Chondrocyte (in vitro differentiated cells): ENCODE results near the gene FKBP8. TPM values are rescaled to one million over a fixed set of nuclear protein-coding genes. Genes with fewer than 3 reads are reported as not detected.
A peak's percentile ranks its signal among the peaks of the same experiment; 100 is the strongest.
"Not testable (repeated sequence)": the region's sequence is repeated elsewhere in the genome, so short reads cannot be mapped to it uniquely, and the experiment has no call there.

Source experiments
- DNase-seq: peaks from one replicate; pipeline ENCODE4 v3.0.0; 2021; ENCODE audit warnings: mixed read lengths, low spot score
- H3K27ac Mint-ChIP-seq: one replicate; pipeline ENCODE4 v1.8.0; 2021; ENCODE audit warnings: mild to moderate bottlenecking, moderate library complexity, mixed read lengths; ENCODE audit not compliant: unreplicated experiment
- H3K27me3 Mint-ChIP-seq: 2 replicates; pipeline ENCODE4 v1.8.0; 2021; ENCODE audit warnings: low read depth, mixed read lengths
- H3K36me3 Mint-ChIP-seq: 2 replicates; pipeline ENCODE4 v1.8.0; 2021; ENCODE audit warnings: low read depth, mixed read lengths
- H3K4me1 Mint-ChIP-seq: 2 replicates; pipeline ENCODE4 v1.8.0; 2021; ENCODE audit warnings: low read depth, mild to moderate bottlenecking, mixed read lengths
- H3K4me3 Mint-ChIP-seq: one replicate; pipeline ENCODE4 v1.8.0; 2021; ENCODE audit warnings: mild to moderate bottlenecking, moderate library complexity, mixed read lengths; ENCODE audit not compliant: unreplicated experiment
- H3K9me3 Mint-ChIP-seq: 2 replicates; pipeline ENCODE4 v1.8.0; 2021; ENCODE audit warnings: low read depth, mixed read lengths
- CTCF ChIP-seq: fragments of 200-600 bp; sonication (generic); IDR thresholded peaks from 2 replicates; pipeline ENCODE4 v1.5.0; 2021; ENCODE audit warnings: antibody characterized with exemption, mild to moderate bottlenecking, moderate library complexity
- total RNA-seq: library from RNA; stranded (reverse); gene quantifications from 3 replicates; pipeline ENCODE4 v1.2.1, GENCODE V29; 2021

FKBP8 gene
- total RNA-seq, 1 donor from 2014 or later = 190 TPM

- no peaks in the 10 kb centered on the region for H3K27me3 Mint-ChIP-seq
Observed at GRCh38 chr19:18541258-18541991, 1.9 kb downstream of the FKBP8 start.

GRCh38 chr19:18540200-18540599, 3.2 kb downstream of the FKBP8 start:
- Mint-ChIP-seq H3K36me3 (peaks cover 11% of the 10 kb centered on the region), H3K4me1 (peaks cover 16% of the 10 kb centered on the region)
- H3K27ac Mint-ChIP-seq, H3K4me3 Mint-ChIP-seq, DNase-seq, H3K27me3 Mint-ChIP-seq, H3K9me3 Mint-ChIP-seq: not testable (repeated sequence)

More at GRCh38 chr19:18541258-18541991, 1.9 kb downstream of the FKBP8 start:
- DNase-seq = no peak
- no peaks in the 10 kb centered on the region for H3K9me3 Mint-ChIP-seq
- peak overlapping the region; percentile 45 for H3K27ac Mint-ChIP-seq
- H3K36me3 Mint-ChIP-seq = peaks cover 10% of the 10 kb centered on the region
- no peak overlapping the region for H3K4me3 Mint-ChIP-seq
- H3K4me1 Mint-ChIP-seq = peaks cover 16% of the 10 kb centered on the region
- no peak for TF ChIP-seq CTCF

- H3K27ac Mint-ChIP-seq = no peak overlapping the region
- no peaks in the 10 kb centered on the region for H3K27me3 Mint-ChIP-seq
- TF ChIP-seq CTCF = no peak
- no peaks in the 10 kb centered on the region for H3K9me3 Mint-ChIP-seq
- H3K4me3 Mint-ChIP-seq = no peak overlapping the region
- H3K4me1 Mint-ChIP-seq = peaks cover 16% of the 10 kb centered on the region
- no peak for DNase-seq
- H3K36me3 Mint-ChIP-seq = peaks cover 12% of the 10 kb centered on the region
Observed at GRCh38 chr19:18539372-18539771, 4.0 kb downstream of the FKBP8 start.

GRCh38 chr19:18538115-18538514, 5.3 kb downstream of the FKBP8 start:
- Mint-ChIP-seq H3K27me3 (no peaks in the 10 kb centered on the region), H3K4me1 (peaks cover 10% of the 10 kb centered on the region), H3K36me3 (peaks cover 13% of the 10 kb centered on the region), H3K9me3 (no peaks in the 10 kb centered on the region), H3K27ac (no peak overlapping the region), H3K4me3 (no peak overlapping the region)
- DNase-seq = no peak
- TF ChIP-seq CTCF = no peak

GRCh38 chr19:18537431-18537830, 5.9 kb downstream of the FKBP8 start:
- peaks cover 13% of the 10 kb centered on the region for H3K36me3 Mint-ChIP-seq
- no peak for DNase-seq
- no peak overlapping the region for H3K27ac Mint-ChIP-seq
- TF ChIP-seq CTCF = no peak
- no peaks in the 10 kb centered on the region for H3K9me3 Mint-ChIP-seq
- H3K4me1 Mint-ChIP-seq = peaks cover 6% of the 10 kb centered on the region
- H3K27me3 Mint-ChIP-seq = no peaks in the 10 kb centered on the region
- H3K4me3 Mint-ChIP-seq = no peak overlapping the region

GRCh38 chr19:18536475-18536874, 6.9 kb downstream of the FKBP8 start:
- no peak for TF ChIP-seq CTCF
- Mint-ChIP-seq H3K9me3 (no peaks in the 10 kb centered on the region), H3K4me3 (no peak overlapping the region), H3K27me3 (no peaks in the 10 kb centered on the region), H3K36me3 (peaks cover 14% of the 10 kb centered on the region), H3K27ac (no peak overlapping the region), H3K4me1 (no peaks in the 10 kb centered on the region)
- DNase-seq = no peak
